ENCODE measurements around the gene BST2.

The BST2 gene

DNA sequence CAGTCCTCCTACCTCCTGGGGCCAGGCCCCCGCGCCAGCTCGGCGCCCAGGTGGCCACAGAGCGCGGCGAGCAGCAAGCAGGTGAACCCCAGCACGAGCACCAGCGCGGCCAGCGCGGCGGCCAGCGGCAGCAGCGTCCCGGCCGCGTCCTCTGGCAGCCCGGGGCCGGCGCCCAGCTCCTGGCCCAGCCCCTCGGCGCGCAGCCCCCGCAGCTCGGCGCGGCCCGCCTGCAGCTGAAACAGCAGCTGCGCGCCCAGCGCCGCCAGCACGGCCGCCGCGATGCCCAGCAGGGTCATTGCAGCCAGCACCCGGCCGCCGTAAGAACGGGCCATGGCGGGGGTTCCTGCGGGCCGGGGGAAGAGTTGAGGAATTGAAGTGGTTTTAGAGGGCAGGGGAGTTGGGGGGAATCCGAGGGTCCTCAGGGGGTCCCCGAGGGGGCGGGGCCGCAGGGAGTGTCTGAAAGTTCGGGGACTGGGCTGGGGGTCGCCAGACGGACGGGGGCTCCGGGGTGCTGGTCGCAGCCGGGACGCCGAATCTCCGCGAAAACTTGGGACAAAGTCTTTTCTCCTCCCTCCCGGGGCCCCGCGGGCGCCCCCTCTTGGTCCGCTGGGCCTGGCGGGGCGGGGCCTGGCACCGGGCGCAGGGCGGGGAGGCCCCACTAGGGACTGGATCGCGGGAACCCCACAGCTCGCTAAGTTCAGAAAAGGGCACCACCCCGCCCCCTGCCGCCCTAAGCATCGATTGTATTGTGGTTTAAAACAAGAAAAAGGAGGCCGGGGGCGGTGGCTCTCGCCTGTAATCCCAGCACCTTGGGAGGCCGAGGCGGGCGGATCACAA lies 42.9 kb upstream of the BST2 start, which contains the start of gene TMEM221:
Gene TMEM221 (minus strand): TSS at position 538 of the 837 bp plus-strand sequence. CDS start 206 bp downstream, at position 332.
- Histone ChIP-seq H3K27me3 (ENCODE audit: insufficient read depth, poor library complexity, severe bottlenecking) (peaks cover 4% of the 10 kb centered on the region), H3K36me3 (ENCODE audit: low read depth) (no peaks in the 10 kb centered on the region), H3K27ac (ENCODE audit: poor library complexity, severe bottlenecking) (no peak within 1 kb of the TSS), H3K4me3 (ENCODE audit: severe bottlenecking) (peak within 1 kb of the TSS; percentile 26), H3K4me1 (ENCODE audit: insufficient read depth, poor library complexity, severe bottlenecking) (peaks cover 6% of the 10 kb centered on the region), H3K9me3 (ENCODE audit: severe bottlenecking) (no peaks in the 10 kb centered on the region)
- no peak for DNase-seq (ENCODE audit: low spot score)
- peak; percentile 30; the same call in 2 of the 3 replicates for ATAC-seq (ENCODE audit: low read depth)
- TF ChIP-seq, protein P1, sequence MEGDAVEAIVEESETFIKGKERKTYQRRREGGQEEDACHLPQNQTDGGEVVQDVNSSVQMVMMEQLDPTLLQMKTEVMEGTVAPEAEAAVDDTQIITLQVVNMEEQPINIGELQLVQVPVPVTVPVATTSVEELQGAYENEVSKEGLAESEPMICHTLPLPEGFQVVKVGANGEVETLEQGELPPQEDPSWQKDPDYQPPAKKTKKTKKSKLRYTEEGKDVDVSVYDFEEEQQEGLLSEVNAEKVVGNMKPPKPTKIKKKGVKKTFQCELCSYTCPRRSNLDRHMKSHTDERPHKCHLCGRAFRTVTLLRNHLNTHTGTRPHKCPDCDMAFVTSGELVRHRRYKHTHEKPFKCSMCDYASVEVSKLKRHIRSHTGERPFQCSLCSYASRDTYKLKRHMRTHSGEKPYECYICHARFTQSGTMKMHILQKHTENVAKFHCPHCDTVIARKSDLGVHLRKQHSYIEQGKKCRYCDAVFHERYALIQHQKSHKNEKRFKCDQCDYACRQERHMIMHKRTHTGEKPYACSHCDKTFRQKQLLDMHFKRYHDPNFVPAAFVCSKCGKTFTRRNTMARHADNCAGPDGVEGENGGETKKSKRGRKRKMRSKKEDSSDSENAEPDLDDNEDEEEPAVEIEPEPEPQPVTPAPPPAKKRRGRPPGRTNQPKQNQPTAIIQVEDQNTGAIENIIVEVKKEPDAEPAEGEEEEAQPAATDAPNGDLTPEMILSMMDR (IDR thresholded peaks at IDR 0.05; ENCODE audit: poor library complexity, severe bottlenecking): peak; percentile 60

DNA sequence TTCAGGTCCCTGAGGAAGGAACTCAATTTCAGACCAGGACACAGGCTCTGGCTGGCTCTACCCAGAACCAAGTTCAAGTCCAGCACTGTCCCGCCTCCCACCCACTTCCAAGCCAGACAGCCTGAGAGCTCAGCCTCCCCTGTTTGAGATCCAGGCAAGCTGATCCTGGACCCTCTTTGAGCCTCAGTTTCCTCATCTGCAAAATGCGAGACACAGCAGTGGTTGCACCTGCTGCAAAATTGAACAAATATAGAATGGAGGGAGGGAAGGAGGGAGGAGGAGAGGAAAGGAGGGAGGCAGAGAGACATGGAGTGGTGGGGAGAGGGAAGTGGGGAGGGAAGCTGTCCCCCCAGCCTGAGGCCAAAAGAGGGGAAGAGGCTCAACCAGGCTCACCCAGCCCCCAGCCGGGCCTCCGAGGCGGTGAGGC lies 42.3 kb upstream of the BST2 start:
- Histone ChIP-seq H3K4me1 (ENCODE audit: insufficient read depth, poor library complexity, severe bottlenecking) (peaks cover 6% of the 10 kb centered on the region), H3K9me3 (ENCODE audit: severe bottlenecking) (no peaks in the 10 kb centered on the region), H3K36me3 (ENCODE audit: low read depth) (no peaks in the 10 kb centered on the region), H3K27me3 (ENCODE audit: insufficient read depth, poor library complexity, severe bottlenecking) (peaks cover 4% of the 10 kb centered on the region), H3K4me3 (ENCODE audit: severe bottlenecking) (peak overlapping the region; percentile 26), H3K27ac (ENCODE audit: poor library complexity, severe bottlenecking) (no peak overlapping the region)
- TF ChIP-seq, protein P1 (IDR thresholded peaks at IDR 0.05; ENCODE audit: poor library complexity, severe bottlenecking): no peak
- no peak for DNase-seq (ENCODE audit: low spot score)
- no peak; the same call in 2 of the 3 replicates for ATAC-seq (ENCODE audit: low read depth)

DNA sequence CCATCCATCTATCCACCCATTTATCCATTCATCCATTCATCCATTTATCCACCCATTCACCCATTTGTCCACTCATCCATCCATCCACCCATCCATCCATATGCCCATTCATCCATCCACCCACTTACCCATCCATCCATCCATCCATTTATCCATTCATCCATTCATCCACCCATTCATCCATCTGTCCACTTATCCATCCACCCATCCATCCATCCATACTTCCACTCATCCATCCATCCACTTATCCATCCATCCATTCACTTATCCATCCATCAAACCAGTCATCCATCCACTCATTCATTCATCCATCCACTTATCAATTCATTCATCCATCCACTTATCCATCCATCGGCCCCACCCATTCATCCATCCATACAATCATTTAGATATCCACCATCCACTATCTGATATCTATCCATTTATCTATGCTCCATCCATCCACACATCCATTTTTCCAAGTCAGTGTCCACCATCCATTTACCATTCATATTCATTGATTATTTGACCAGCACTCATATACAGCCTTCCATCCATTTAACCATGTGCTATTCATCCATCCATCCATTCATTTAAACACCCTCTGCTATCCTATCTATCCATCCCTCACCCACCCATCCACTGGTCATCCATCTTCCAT lies 40.2 kb upstream of the BST2 start:
- TF ChIP-seq, protein P1 (IDR thresholded peaks at IDR 0.05; ENCODE audit: poor library complexity, severe bottlenecking): no peak
- Histone ChIP-seq H3K4me1 (ENCODE audit: insufficient read depth, poor library complexity, severe bottlenecking) (peaks cover 3% of the 10 kb centered on the region), H3K9me3 (ENCODE audit: severe bottlenecking) (peaks cover 2% of the 10 kb centered on the region), H3K27me3 (ENCODE audit: insufficient read depth, poor library complexity, severe bottlenecking) (peaks cover 4% of the 10 kb centered on the region), H3K27ac (ENCODE audit: poor library complexity, severe bottlenecking) (no peak overlapping the region), H3K4me3 (ENCODE audit: severe bottlenecking) (no peak overlapping the region), H3K36me3 (ENCODE audit: low read depth) (no peaks in the 10 kb centered on the region)
- no peak for DNase-seq (ENCODE audit: low spot score)
- no peak for ATAC-seq (ENCODE audit: low read depth)

DNA sequence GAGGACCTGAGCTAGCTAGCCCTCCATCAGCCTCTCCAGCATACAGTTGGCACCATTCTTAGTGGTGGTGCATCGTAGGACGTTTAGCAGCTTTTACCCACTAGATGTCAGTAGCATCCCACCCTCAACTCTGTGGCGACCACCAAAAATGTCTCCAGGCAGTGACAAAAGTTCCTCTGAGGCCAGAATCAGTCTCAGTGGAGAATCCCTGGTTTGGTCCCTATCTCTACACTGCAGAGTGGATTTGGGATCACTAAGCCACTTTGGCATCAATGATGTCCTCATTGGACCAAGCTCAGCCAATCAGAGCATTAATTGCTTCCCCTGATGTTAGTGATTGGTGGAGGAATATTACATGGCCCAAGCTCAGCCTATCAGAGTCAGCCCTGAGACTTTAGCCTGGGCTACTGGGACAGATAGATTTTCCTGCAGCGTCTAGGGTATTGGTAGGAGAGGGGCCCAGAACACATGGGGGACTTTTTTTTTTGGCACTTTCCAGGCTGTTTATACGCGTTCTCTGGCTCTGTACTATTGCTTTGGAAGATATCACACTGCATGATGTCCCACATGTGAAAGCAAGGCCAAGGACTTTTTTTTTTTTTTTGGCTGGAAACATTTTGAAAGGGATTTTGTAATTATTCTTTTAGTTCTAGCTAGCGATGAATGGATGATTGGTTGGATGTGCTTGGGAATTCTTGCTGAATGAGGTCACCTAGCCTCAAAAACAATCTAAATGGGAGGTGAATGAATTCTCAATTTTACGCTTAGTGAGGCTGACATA lies 36.0 kb upstream of the BST2 start:
- TF ChIP-seq, protein P1 (IDR thresholded peaks at IDR 0.05; ENCODE audit: poor library complexity, severe bottlenecking): peak; percentile 62
- H3K27ac ChIP-seq (ENCODE audit: poor library complexity, severe bottlenecking): no peak overlapping the region
- no peak overlapping the region for H3K4me3 ChIP-seq (ENCODE audit: severe bottlenecking)
- peaks cover 3% of the 10 kb centered on the region for H3K4me1 ChIP-seq (ENCODE audit: insufficient read depth, poor library complexity, severe bottlenecking)
- ATAC-seq (ENCODE audit: low read depth): peak; percentile 27; the same call in 2 of the 3 replicates
- no peaks in the 10 kb centered on the region for H3K36me3 ChIP-seq (ENCODE audit: low read depth)
- H3K9me3 ChIP-seq (ENCODE audit: severe bottlenecking): peaks cover 2% of the 10 kb centered on the region
- H3K27me3 ChIP-seq (ENCODE audit: insufficient read depth, poor library complexity, severe bottlenecking): no peaks in the 10 kb centered on the region
- no peak for DNase-seq (ENCODE audit: low spot score)

Data from RWPE2 (cell line).